Esophagus muscularis mucosa (tissue), 4 donors: ENCODE data around the gene KRT86. TPM values are rescaled to one million over a fixed set of nuclear protein-coding genes. Genes with fewer than 3 reads are reported as not detected.
"Not testable (repeated sequence)": the region's sequence is repeated elsewhere in the genome, so short reads cannot be mapped to it uniquely, and the experiment has no call there.

Experiments
- DNase-seq: peaks from one replicate; pipeline ENCODE4 v3.0.0-alpha.2; 2017; ENCODE audit errors: extremely low spot score
- H3K27ac ChIP-seq, 4 donors: fragments of 200-600 bp; sonication (generic); replicated peaks in 1 of 4; 1 replicate in 3 of 4; 2 replicates in 1 of 4; pipeline ENCODE4 v1.5.1; 2016 to 2019; ENCODE audit warnings: mild to moderate bottlenecking in 1 of 4
- H3K27me3 ChIP-seq, 4 donors: fragments of 200-600 bp; sonication (generic); one replicate each; pipeline versions ENCODE4 v1.5.1 to v1.6.0; 2016 to 2019
- H3K36me3 ChIP-seq, 4 donors: fragments of 200-600 bp; sonication (generic); one replicate each; pipeline ENCODE4 v1.5.1; 2016 to 2019
- H3K4me1 ChIP-seq, 4 donors: fragments of 200-600 bp; sonication (generic); one replicate each; pipeline ENCODE4 v1.5.1; 2016 to 2019
- H3K4me3 ChIP-seq, 4 donors: fragments of 200-600 bp; sonication (generic); 1 replicate in 2 of 4; 2 replicates in 2 of 4; pipeline ENCODE4 v1.5.1; 2016 to 2019; ENCODE audit warnings: mild to moderate bottlenecking in 4 of 4, moderate library complexity in 1 of 4
- H3K9me3 ChIP-seq, 4 donors: fragments of 200-600 bp; sonication (generic); 1 replicate in 3 of 4; 2 replicates in 1 of 4; pipeline ENCODE4 v1.5.1; 2016 to 2019
- CTCF ChIP-seq, 3 experiments: fragments of 200-600 bp in 2 of 3; fragments of 450-650 bp in 1 of 3; sonication (generic) in 2 of 3; IDR thresholded peaks; one replicate each; pipeline ENCODE4 v1.5.1; 2017 to 2019; ENCODE audit warnings: antibody characterized with exemption in 3 of 3, mild to moderate bottlenecking in 2 of 3, moderate library complexity in 1 of 3
- EP300 ChIP-seq: sonication (generic); formaldehyde crosslinking; IDR thresholded peaks from one replicate; pipeline ENCODE4 v1.6.1; 2017; ENCODE audit warnings: antibody characterized with exemption
- POLR2A ChIP-seq: fragments of 450-650 bp; IDR thresholded peaks from one replicate; pipeline ENCODE4 v1.6.1; 2017; ENCODE audit warnings: antibody characterized with exemption, moderate library complexity, mild to moderate bottlenecking, low read depth
- POLR2AphosphoS5 ChIP-seq, 2 donors: sonication (generic); formaldehyde crosslinking; IDR thresholded peaks; one replicate each; pipeline ENCODE4 v1.6.1; 2017; ENCODE audit warnings: antibody characterized with exemption in 2 of 2
- WGBS: methylation state at CpG from one replicate; pipeline ENCODE4 v1.1.5; 2018; 5-methylcytosine and 5-hydroxymethylcytosine counted together
- intact Hi-C: fragments of 100-400 bp; cut with DNase I; formaldehyde crosslinking; loops from one replicate; pipeline ENCODE4 v1.15.1; 2023
- total RNA-seq, 4 donors: library from RNA; depleted of rRNA; stranded (reverse); fragments of >200 nt; gene quantifications; one replicate each; pipeline versions ENCODE4 v1.1.0 to v1.2.1, GENCODE V29; 2016

The KRT86 gene
- total RNA-seq, 4 donors from 2014 or later = 0.29 to 0.33 TPM; not detected in 2

GRCh38 chr12:52248541-52249461 lies 25.6 kb upstream of the KRT86 start:
- peaks cover 26 to 55% (median 48%) of the 10 kb centered on the region in 4 donors for H3K4me1 ChIP-seq
- 80% methylated on average over 8 of the region's 18 CpGs for WGBS
- H3K36me3 ChIP-seq = no peaks in the 10 kb centered on the region
- no peak for DNase-seq
- TF ChIP-seq POLR2A = no peak
- TF ChIP-seq POLR2AphosphoS5 (IDR thresholded peaks at IDR 0.05) = peak; percentile 39 to 50
- no peak overlapping the region for H3K4me3 ChIP-seq
- H3K27me3 ChIP-seq = peaks cover 0 to 30% (median 0%) of the 10 kb centered on the region in 4 donors
- no peaks in the 10 kb centered on the region for H3K9me3 ChIP-seq
- intact Hi-C loops = no loop called here
- H3K27ac ChIP-seq = peak overlapping the region; percentile 48 to 62 (median 56)

GRCh38 chr12:52249511-52250047 lies 24.9 kb upstream of the KRT86 start:
- no peak overlapping the region for H3K4me3 ChIP-seq
- no peak for DNase-seq
- H3K27ac ChIP-seq = peak overlapping the region; percentile 48 to 62 (median 56)
- peaks cover 0 to 35% (median 0%) of the 10 kb centered on the region in 4 donors for H3K27me3 ChIP-seq
- H3K9me3 ChIP-seq = no peaks in the 10 kb centered on the region
- WGBS = 92% methylated on average over 2 of the region's 2 CpGs
- intact Hi-C loops = no loop called here
- TF ChIP-seq EP300 = no peak
- no peak for TF ChIP-seq POLR2AphosphoS5 (IDR thresholded peaks at IDR 0.05)
- no peak for TF ChIP-seq POLR2A
- TF ChIP-seq CTCF (IDR thresholded peaks at IDR 0.05) = no peak
- peaks cover 18 to 47% (median 41%) of the 10 kb centered on the region in 4 donors for H3K4me1 ChIP-seq
- H3K36me3 ChIP-seq = no peaks in the 10 kb centered on the region

- no peaks in the 10 kb centered on the region for H3K9me3 ChIP-seq
- no peaks in the 10 kb centered on the region for H3K36me3 ChIP-seq
- peaks cover 16 to 43% (median 38%) of the 10 kb centered on the region in 4 donors for H3K4me1 ChIP-seq
- H3K27ac ChIP-seq = no peak overlapping the region
- peaks cover 0 to 42% (median 0%) of the 10 kb centered on the region in 4 donors for H3K27me3 ChIP-seq
- H3K4me3 ChIP-seq = no peak overlapping the region
- intact Hi-C loops = no loop called here
- TF ChIP-seq POLR2A (no peak), POLR2AphosphoS5 (IDR thresholded peaks at IDR 0.05) (no peak), EP300 (no peak), CTCF (IDR thresholded peaks at IDR 0.05) (no peak)
- DNase-seq = no peak
- WGBS = 69% methylated on average over 31 of the region's 52 CpGs
Measured at GRCh38 chr12:52250048-52250990, 24.1 kb upstream of the KRT86 start.

GRCh38 chr12:52251367-52252051 lies 22.9 kb upstream of the KRT86 start:
- H3K4me1 ChIP-seq = peaks cover 16 to 36% (median 36%) of the 10 kb centered on the region in 4 donors
- WGBS = 76% methylated on average over 9 of the region's 9 CpGs
- peaks cover 0 to 54% (median 0%) of the 10 kb centered on the region in 4 donors for H3K27me3 ChIP-seq
- no peak overlapping the region for H3K4me3 ChIP-seq
- intact Hi-C loops = no loop called here
- DNase-seq = no peak
- no peaks in the 10 kb centered on the region for H3K36me3 ChIP-seq
- no peaks in the 10 kb centered on the region for H3K9me3 ChIP-seq
- TF ChIP-seq POLR2AphosphoS5 (IDR thresholded peaks at IDR 0.05) (no peak), CTCF (IDR thresholded peaks at IDR 0.05) (no peak), EP300 (no peak), POLR2A (no peak)
- no peak overlapping the region for H3K27ac ChIP-seq

GRCh38 chr12:52252175-52252615 lies 22.2 kb upstream of the KRT86 start:
- H3K4me3 ChIP-seq, H3K27ac ChIP-seq, intact Hi-C loops, H3K36me3 ChIP-seq, H3K9me3 ChIP-seq, DNase-seq: not testable (repeated sequence)
- H3K27me3 ChIP-seq = peaks cover 0 to 61% (median 2%) of the 10 kb centered on the region in 4 donors
- H3K4me1 ChIP-seq = peaks cover 14 to 31% (median 29%) of the 10 kb centered on the region in 4 donors
- WGBS = 92% methylated on average over 8 of the region's 8 CpGs
